HG03575 (cell line): ENCODE measurements around the gene SECTM1.

ENCODE experiments used
- ATAC-seq: cut with Tn5 transposase; IDR thresholded peaks from one replicate; pipeline ENCODE4 v1.9.1; 2021; ENCODE audit not compliant: unreplicated experiment, insufficient number of reproducible peaks, low FRiP score; ENCODE audit errors: extremely low read depth

Gene SECTM1

GRCh38 chr17:82319619-82320062, 13.9 kb downstream of the SECTM1 start:
- no peak for ATAC-seq

GRCh38 chr17:82318772-82319606, 14.6 kb downstream of the SECTM1 start:
- ATAC-seq: no peak

- no peak for ATAC-seq
Observed at GRCh38 chr17:82318169-82318498, 15.4 kb downstream of the SECTM1 start.

- no peak for ATAC-seq
Observed at GRCh38 chr17:82317394-82318168, 16.0 kb downstream of the SECTM1 start, which contains the start of gene CD7. TSS of gene CD7 (minus strand) at chr17:82317608. CDS start at chr17:82317495, 113 bp downstream.

GRCh38 chr17:82316651-82317393, 16.7 kb downstream of the SECTM1 start:
- ATAC-seq: no peak

- ATAC-seq: no peak
Observed at GRCh38 chr17:82315703-82316358, 17.7 kb downstream of the SECTM1 start.

- no peak for ATAC-seq
Observed at GRCh38 chr17:82314727-82315605, 18.6 kb downstream of the SECTM1 start.

- ATAC-seq: no peak
Observed at GRCh38 chr17:82314012-82314726, 19.4 kb downstream of the SECTM1 start.

GRCh38 chr17:82313195-82314011, 20.2 kb downstream of the SECTM1 start:
- ATAC-seq: no peak

GRCh38 chr17:82311971-82312370, 21.6 kb downstream of the SECTM1 start:
- ATAC-seq: no peak

- ATAC-seq: no peak
Observed at GRCh38 chr17:82310877-82311276, 22.7 kb downstream of the SECTM1 start.

- ATAC-seq: no peak
Observed at GRCh38 chr17:82309656-82310570, 23.7 kb downstream of the SECTM1 start.

- no peak for ATAC-seq
Observed at GRCh38 chr17:82305727-82306300, 27.8 kb downstream of the SECTM1 start.

GRCh38 chr17:82304826-82305726, 28.5 kb downstream of the SECTM1 start:
- no peak for ATAC-seq
